ENCODE data around the gene HOTAIR.

Gene HOTAIR

GRCh38 chr12:53998110-53998899, 23.6 kb upstream of the HOTAIR start:
- peak in 1 of 2 experiments; percentile 11 for DNase-seq

GRCh38 chr12:53997204-53998109, 22.7 kb upstream of the HOTAIR start:
- no peak for DNase-seq

- DNase-seq, result no peak
These were observed 21.8 kb upstream of the HOTAIR start for GRCh38 chr12:53996240-53997203.

- DNase-seq, result peak in 1 of 2 experiments; percentile 22
These were observed 20.9 kb upstream of the HOTAIR start for GRCh38 chr12:53995378-53996239.

GRCh38 chr12:53995002-53995377, 20.2 kb upstream of the HOTAIR start:
- no peak for DNase-seq

GRCh38 chr12:53994264-53995001, 19.7 kb upstream of the HOTAIR start:
- no peak for DNase-seq

GRCh38 chr12:53994009-53994263, 19.2 kb upstream of the HOTAIR start:
- no peak for DNase-seq

- DNase-seq, result no peak
These were observed 18.6 kb upstream of the HOTAIR start for GRCh38 chr12:53993162-53994008.

GRCh38 chr12:53992377-53992889, 17.7 kb upstream of the HOTAIR start:
- no peak for DNase-seq

GRCh38 chr12:53991077-53991460, 16.3 kb upstream of the HOTAIR start:
- DNase-seq, result peak; percentile 52 to 74

GRCh38 chr12:53990311-53991076, 15.7 kb upstream of the HOTAIR start:
- DNase-seq, result no peak

- DNase-seq, result peak in 1 of 2 experiments; percentile 67
These were observed 14.7 kb upstream of the HOTAIR start for GRCh38 chr12:53989227-53990113.

- no peak for DNase-seq
These were observed 13.9 kb upstream of the HOTAIR start for GRCh38 chr12:53988541-53989226.

- no peak for DNase-seq
These were observed 13.1 kb upstream of the HOTAIR start for GRCh38 chr12:53987787-53988230.

GRCh38 chr12:53986686-53987483, 12.1 kb upstream of the HOTAIR start:
- no peak for DNase-seq

GRCh38 chr12:53985994-53986685, 11.4 kb upstream of the HOTAIR start:
- peak in 1 of 2 experiments; percentile 22 for DNase-seq

Data from NCI-H524 (cell line).